Heart left ventricle (tissue), 13 donors: ENCODE measurements around the gene C11orf58.

Source experiments
- CTCF ChIP-seq, 12 donors: fragments of 200-600 bp; sonication (generic) in 4 of 12; IDR thresholded peaks; one replicate each; pipeline versions ENCODE4 v1.5.0 to v1.8.0; 2018 to 2022; ENCODE audit warnings: antibody characterized with exemption in 12 of 12, mild to moderate bottlenecking in 5 of 12
- POLR2A ChIP-seq, 2 donors: fragments of 450-650 bp; IDR thresholded peaks; one replicate each; pipeline ENCODE4 v1.6.1; 2017; ENCODE audit warnings: antibody characterized with exemption in 2 of 2, mild to moderate bottlenecking in 2 of 2, moderate library complexity in 2 of 2
- donor health status: ischemic (EF 13 %, LVEDD 7.1; RV severe dilation, severe dysfunction).
- donor health status: DM: no; HTN: yes; CAD: no.
- donor health status: DM: no; HTN: no; CAD: no.
- donor health status: ischemic (EF 25% LVEDD 6.9; RV normal size, moderate dysfunction).
- donor health status: ischemic (EF 25% LVEDD 5.7; RV mildly dilated, moderate dysfunction).
- donor health status: ischemic (EF 35%, LVEDD 5.7; RV mildly dilated, moderate dysfunction).
- donor health status: nonischemic (EF 11% LVEDD 7.7; RV severe dilation, severe dysfunction).
- donor health status: DM: yes; HTN: yes; CAD: no.
- donor health status: PGD.
- donor health status: ischemic (EF 29% LVEDD 5.4; RV normal size, mild dysfunction).
- donor health status: nonischemic (EF 23%, LVEDD 6.1; RV moderate dilation, normal function).

GRCh38 chr11:16750417-16750816, 12.0 kb downstream of the C11orf58 start:
- TF ChIP-seq CTCF (IDR thresholded peaks at IDR 0.05), result no peak
- no peak for TF ChIP-seq POLR2A (IDR thresholded peaks at IDR 0.05)
